GM21367 (cell line): ENCODE measurements around the gene CXCL1.

Experiments used
- ATAC-seq: cut with Tn5 transposase; IDR thresholded peaks from one replicate; pipeline ENCODE4 v1.9.1; 2021; ENCODE audit not compliant: unreplicated experiment

The CXCL1 gene

DNA sequence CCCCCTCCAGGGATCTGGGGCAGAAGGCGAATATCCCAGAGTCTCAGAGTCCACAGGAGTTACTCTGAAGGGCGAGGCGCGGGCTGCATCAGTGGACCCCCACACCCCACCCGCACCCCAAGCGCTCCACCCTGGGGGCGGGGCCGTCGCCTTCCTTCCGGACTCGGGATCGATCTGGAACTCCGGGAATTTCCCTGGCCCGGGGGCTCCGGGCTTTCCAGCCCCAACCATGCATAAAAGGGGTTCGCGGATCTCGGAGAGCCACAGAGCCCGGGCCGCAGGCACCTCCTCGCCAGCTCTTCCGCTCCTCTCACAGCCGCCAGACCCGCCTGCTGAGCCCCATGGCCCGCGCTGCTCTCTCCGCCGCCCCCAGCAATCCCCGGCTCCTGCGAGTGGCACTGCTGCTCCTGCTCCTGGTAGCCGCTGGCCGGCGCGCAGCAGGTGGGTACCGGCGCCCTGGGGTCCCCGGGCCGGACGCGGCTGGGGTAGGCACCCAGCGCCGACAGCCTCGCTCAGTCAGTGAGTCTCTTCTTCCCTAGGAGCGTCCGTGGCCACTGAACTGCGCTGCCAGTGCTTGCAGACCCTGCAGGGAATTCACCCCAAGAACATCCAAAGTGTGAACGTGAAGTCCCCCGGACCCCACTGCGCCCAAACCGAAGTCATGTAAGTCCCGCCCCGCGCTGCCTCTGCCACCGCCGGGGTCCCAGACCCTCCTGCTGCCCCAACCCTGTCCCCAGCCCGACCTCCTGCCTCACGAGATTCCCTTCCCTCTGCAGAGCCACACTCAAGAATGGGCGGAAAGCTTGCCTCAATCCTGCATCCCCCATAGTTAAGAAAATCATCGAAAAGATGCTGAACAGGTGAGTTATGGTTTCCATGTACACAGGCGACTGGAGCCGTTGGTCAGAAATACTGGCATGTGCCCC, at the start of gene CXCL1:
CXCL1 (plus strand) TSS at position 264 of the 926 bp plus-strand sequence; CDS start at position 342, 78 bp downstream.
- no peak for ATAC-seq

- no peak for ATAC-seq
Observed at GRCh38 chr4:73821325-73821724, 47.9 kb upstream of the CXCL1 start.

GRCh38 chr4:73822389-73822788, 46.8 kb upstream of the CXCL1 start:
- ATAC-seq: no peak

GRCh38 chr4:73822812-73823504, 46.2 kb upstream of the CXCL1 start:
- no peak for ATAC-seq

GRCh38 chr4:73823760-73824159, 45.4 kb upstream of the CXCL1 start:
- no peak for ATAC-seq

DNA sequence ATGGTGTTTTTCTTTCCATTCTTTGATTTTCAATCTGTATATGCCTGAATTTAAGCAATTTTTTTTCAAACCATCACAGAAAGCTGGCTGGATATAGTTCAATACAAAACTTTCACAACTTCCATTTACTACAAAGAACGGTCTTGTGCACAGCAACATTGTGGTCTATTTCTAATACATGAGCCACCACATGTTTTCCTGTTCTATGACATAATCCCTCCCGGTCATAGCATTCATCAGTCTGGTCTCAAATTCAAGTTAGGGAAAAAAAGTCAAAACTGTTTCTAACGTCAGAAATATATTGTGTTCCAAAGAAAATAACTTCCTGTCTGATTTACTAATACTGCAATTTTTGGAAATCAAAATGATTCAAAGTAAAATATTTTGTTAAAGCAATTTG, 40.2 kb upstream of the CXCL1 start:
- ATAC-seq: no peak

DNA sequence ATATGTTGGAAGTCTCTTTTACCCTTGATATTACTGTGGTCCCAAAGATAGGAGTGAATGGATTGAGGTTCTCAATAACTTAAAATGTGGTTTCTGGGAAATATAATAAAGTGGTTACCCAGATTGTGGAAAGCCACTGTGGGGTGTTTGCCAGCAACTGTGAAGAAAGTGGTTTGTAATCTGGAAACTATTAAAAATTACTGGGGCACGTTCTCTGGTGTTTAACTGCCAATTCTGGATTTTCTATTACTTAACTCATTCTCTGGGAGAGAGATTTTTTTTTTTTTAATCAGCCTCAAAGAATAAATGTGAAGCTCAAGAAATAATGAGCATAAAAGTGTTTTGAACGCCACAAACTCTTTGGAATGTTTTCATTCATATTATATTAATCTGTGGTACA, 37.6 kb upstream of the CXCL1 start:
- ATAC-seq: no peak

DNA sequence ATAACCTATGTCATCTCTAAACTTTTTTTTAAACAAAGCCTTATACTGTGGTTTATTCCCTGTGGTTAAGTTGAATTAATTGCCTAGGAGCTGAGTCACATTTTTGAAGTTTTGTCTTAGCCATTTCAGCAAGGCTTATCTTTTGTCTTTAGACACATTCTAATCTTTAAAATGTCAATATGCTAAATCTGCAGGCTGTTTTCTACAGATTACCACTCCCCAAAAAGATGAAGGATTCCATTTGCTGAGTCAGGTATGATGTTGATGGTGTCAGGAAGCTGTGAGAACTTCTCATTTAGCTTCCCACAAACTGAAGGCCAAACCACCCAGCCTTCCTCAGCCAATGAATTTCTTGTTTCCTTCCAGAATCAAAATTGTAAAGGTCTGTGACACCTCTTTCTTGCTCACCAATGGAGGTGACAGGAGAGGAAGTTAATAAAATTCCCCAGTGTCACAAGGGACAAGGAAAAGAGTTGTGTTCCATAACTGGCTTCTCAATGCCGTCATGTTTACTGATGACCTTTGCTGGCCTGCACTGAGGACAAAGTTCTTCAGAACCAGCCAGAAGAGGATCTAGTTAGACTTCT, 36.4 kb upstream of the CXCL1 start:
- no peak for ATAC-seq

GRCh38 chr4:73836373-73837279, 32.6 kb upstream of the CXCL1 start, which contains the start of gene CXCL6:
Gene CXCL6, plus strand, starts transcription at chr4:73836678. Its CDS starts 73 bp downstream, at chr4:73836751.
- ATAC-seq: no peak

DNA sequence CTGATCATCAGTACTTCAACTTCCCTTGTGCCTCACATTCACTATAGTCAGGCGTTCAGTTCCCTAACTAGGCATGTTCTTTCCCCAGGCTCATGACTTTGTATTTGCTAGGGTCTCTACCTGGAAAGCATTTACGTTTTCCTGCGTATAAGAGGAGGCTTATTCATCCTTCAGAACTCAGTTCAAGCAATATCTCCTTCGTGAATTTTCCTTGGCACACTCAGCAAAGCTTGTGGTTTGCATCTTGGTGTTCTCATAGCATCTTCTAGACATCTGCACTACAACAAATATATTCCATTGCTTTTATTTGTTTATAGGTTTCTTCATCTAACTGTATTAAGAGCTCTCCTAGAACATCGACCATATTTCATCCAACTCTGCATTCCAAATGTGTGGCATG, 30.1 kb upstream of the CXCL1 start:
- ATAC-seq: no peak

DNA sequence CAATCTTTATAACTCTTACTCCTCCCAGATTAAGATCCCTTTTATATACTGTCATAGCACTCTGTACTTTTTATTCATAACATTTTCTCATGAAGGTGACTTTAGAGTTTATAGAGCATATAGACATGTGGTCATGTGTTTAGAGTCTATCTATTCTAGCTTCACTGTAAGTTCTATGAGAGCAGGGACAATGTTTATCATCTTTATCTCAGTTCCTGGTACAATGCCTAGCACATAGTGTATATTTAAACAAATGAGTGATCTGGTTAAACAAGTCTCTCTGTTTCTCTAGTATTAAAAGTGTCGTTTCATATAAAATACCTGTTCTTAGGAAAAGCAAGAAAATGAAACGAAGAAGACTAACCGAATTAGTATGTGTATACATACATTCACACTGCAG, 29.5 kb upstream of the CXCL1 start:
- no peak for ATAC-seq

GRCh38 chr4:73841243-73841925, 27.8 kb upstream of the CXCL1 start:
- ATAC-seq: no peak

GRCh38 chr4:73842696-73843095, 26.5 kb upstream of the CXCL1 start:
- no peak for ATAC-seq

DNA sequence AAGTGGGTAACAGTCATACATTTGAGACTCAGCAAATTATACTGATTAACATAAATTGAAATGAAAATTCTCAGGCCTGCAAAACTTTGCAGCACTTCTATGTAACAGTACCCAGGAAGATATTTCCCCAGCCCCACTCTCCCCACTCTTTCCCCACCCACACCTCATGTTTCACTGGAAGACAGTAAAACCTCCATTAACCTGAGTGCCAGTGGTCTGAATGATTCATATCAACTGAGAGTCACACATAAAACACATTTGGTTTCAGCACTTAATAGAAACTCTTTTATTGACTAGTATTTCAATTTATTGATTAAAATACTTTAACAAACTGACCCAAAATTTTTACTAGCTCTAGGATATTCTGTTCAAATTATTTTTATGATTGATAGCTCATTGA, 25.8 kb upstream of the CXCL1 start:
- no peak for ATAC-seq

GRCh38 chr4:73844345-73844744, 24.8 kb upstream of the CXCL1 start:
- no peak for ATAC-seq

DNA sequence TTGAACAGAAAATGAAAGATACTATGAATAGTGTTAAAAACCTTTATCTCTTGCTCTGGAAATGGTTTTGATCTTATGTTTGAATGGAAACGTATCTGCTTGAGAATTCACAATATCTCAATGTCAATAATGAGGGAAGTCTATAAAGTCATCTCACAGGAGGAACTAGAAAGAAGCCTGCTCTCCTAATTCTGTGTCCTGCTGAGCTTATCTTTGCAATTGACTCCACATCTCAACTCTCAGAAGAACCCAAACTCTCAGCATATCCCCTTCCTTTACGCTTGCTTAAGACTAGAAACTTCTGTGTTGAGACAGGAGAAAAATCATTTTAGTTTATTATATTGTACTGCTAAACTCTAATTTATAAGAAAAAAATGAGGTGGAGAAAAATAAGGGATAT, 24.4 kb upstream of the CXCL1 start:
- no peak for ATAC-seq

GRCh38 chr4:73847526-73848182, 21.5 kb upstream of the CXCL1 start:
- no peak for ATAC-seq

- ATAC-seq: no peak
Observed at GRCh38 chr4:73848183-73848777, 20.9 kb upstream of the CXCL1 start.

DNA sequence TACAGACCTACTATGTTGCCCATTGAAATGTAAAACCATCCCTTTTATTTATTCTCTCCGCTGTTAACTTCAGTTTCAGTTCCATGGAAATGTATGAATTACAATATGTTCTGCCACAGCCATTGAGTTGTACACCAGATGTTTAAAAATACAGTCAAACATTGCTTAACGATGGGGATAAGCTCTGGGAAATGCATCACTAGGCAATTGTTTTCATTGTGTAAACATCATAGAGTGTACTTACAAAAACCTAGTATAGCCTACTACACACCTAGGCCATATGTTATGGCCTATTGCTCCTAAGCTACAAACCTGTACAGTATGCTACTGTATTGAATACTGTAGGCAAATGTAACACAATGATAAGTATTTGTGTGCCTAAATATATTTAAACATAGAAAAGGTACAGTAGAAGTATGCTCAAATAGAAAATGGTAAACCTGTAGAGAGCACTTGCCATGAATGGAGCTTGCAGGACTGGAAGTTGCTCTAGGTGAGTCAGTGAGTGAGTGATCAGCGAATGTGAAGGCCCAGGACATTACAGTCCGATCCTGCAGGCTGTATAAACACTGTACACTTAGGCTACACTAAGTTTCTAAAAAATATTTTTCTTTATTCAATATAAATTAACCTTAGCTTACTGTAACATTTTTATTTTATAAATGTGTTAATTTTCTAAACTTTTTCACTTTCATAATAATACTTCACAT, 18.8 kb upstream of the CXCL1 start:
- ATAC-seq: no peak
